Hepatocyte (in vitro differentiated cells): ENCODE data around the gene DISP2. TPM values are rescaled to one million over a fixed set of nuclear protein-coding genes. Genes with fewer than 3 reads are reported as not detected.

Experiments
- DNase-seq: peaks from one replicate; pipeline ENCODE4 v3.0.0-alpha.2; 2016; ENCODE audit warnings: low spot score
- H2AFZ ChIP-seq: fragments of 200-600 bp; sonication (generic); 2 replicates; pipeline ENCODE4 v1.6.0; 2016; ENCODE audit warnings: antibody characterized with exemption, mild to moderate bottlenecking
- H3K27ac ChIP-seq: fragments of 200-600 bp; sonication (generic); 2 replicates; pipeline ENCODE4 v1.5.1; 2016; ENCODE audit warnings: mild to moderate bottlenecking
- H3K27me3 ChIP-seq: fragments of 200-600 bp; sonication (generic); 2 replicates; pipeline ENCODE4 v1.6.1; 2016
- H3K36me3 ChIP-seq: fragments of 200-600 bp; sonication (generic); replicated peaks from 2 replicates; pipeline ENCODE4 v1.5.1; 2016; ENCODE audit warnings: low read depth; ENCODE audit not compliant: insufficient read depth
- H3K4me1 ChIP-seq: fragments of 200-600 bp; sonication (generic); 2 replicates; pipeline ENCODE4 v1.5.1; 2016; ENCODE audit warnings: mild to moderate bottlenecking, moderate library complexity; ENCODE audit not compliant: insufficient read depth
- H3K4me2 ChIP-seq: fragments of 200-600 bp; sonication (generic); 2 replicates; pipeline ENCODE4 v1.6.0; 2016
- H3K4me3 ChIP-seq: fragments of 200-600 bp; sonication (generic); 2 replicates; pipeline ENCODE4 v1.5.1; 2016; ENCODE audit warnings: mild to moderate bottlenecking
- H3K79me2 ChIP-seq: fragments of 200-600 bp; sonication (generic); 2 replicates; pipeline ENCODE4 v1.6.0; 2017; ENCODE audit warnings: mild to moderate bottlenecking
- H3K9me2 ChIP-seq: fragments of 200-600 bp; sonication (generic); replicated peaks from 2 replicates; pipeline ENCODE4 v1.6.0; 2017; ENCODE audit warnings: mild to moderate bottlenecking; ENCODE audit not compliant: insufficient read depth
- H3K9me3 ChIP-seq: fragments of 200-600 bp; sonication (generic); 2 replicates; pipeline ENCODE4 v1.5.1; 2016; ENCODE audit warnings: low read depth, mild to moderate bottlenecking
- H4K20me1 ChIP-seq: fragments of 200-600 bp; sonication (generic); 2 replicates; pipeline ENCODE4 v1.6.0; 2016; ENCODE audit warnings: mild to moderate bottlenecking; ENCODE audit not compliant: insufficient read depth, poor library complexity, severe bottlenecking
- EZH2 ChIP-seq: fragments of 200-600 bp; sonication (generic); IDR thresholded peaks from 2 replicates; pipeline ENCODE4 v1.6.1; 2016; ENCODE audit warnings: antibody characterized with exemption, mild to moderate bottlenecking, borderline replicate concordance
- EZH2phosphoT487 ChIP-seq: fragments of 200-600 bp; sonication (generic); IDR thresholded peaks from one replicate; pipeline ENCODE4 v1.6.1; 2018; ENCODE audit warnings: antibody characterized with exemption, mild to moderate bottlenecking, low read depth, moderate library complexity; ENCODE audit not compliant: unreplicated experiment, severe bottlenecking
- WGBS: methylation state at CpG from one replicate; pipeline ENCODE4 v1.1.6; 2016; ENCODE audit warnings: low lambda C conversion rate; ENCODE audit errors: missing lambda C conversion rate; 5-methylcytosine and 5-hydroxymethylcytosine counted together
- polyA plus RNA-seq: library from polyadenylated mRNA; unstranded; fragments of >200 nt; fragmentation: Nextera tagmentation; extraction: Ambion mirVana; gene quantifications from 2 replicates; pipeline ENCODE4 v1.2.1, GENCODE V29; 2016
- total RNA-seq: library from RNA; depleted of rRNA; stranded (reverse); fragments of >200 nt; gene quantifications from 2 replicates; pipeline ENCODE4 v1.2.3, GENCODE V29; 2014
- TF ChIP-seq, protein P1 (sequence below): fragments of 200-600 bp; sonication (generic); IDR thresholded peaks from 2 replicates; pipeline ENCODE4 v1.5.1; 2016; ENCODE audit warnings: antibody characterized with exemption, mild to moderate bottlenecking; ENCODE audit not compliant: poor library complexity

The DISP2 gene
- total and polyA plus RNA-seq, 2 experiments from 2014 or later = 0.93 to 1.0 TPM

DNA sequence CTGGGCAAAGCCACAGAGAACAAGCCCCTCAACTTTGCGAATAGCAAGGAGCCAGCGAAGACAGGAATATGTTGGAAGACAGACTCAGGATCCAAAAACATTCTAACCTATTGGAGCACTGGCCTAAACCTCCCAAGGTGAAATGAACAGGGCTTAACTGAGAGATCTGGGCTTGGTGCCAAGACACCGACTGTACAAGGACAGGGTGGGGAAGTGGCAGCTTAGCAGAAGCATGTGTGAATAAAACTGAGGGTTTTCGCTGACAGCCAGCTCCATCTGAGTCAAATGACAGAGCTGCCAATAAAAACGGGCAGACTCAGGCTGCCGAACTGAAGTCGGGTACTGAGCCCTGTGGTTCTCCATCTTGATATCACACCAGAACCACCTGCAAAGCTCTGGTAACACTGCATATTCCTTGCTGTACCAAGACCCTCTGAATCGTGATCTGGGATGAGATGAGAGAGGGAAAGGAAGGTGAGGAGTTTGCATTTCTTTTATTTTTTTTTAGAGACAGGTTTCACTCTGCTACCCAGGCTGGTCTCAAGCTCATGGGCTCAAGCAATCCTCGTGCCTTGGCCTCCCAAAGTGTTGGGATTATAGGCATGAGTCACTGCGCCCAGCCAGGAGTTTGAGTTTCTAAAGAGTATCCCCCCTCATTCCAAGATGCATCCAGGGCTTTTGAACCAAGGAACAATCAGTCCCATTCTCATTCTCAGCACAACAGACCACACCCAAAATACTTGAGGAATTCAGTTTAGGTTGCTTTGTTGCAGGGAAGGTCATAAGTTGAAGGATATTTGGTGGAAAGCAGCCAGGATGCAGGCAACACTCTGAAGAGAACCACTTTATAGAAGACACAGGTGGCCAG, 44.3 kb upstream of the DISP2 start:
- H3K4me2 ChIP-seq = no peak overlapping the region
- H2AFZ ChIP-seq = no peak overlapping the region
- H3K36me3 ChIP-seq = no peaks in the 10 kb centered on the region
- H3K9me3 ChIP-seq = no peaks in the 10 kb centered on the region
- no peaks in the 10 kb centered on the region for H4K20me1 ChIP-seq
- no peaks in the 10 kb centered on the region for H3K9me2 ChIP-seq
- H3K4me3 ChIP-seq = no peak overlapping the region
- WGBS = 60% methylated on average over 10 of the region's 10 CpGs
- H3K79me2 ChIP-seq = no peaks in the 10 kb centered on the region
- TF ChIP-seq, protein P1, sequence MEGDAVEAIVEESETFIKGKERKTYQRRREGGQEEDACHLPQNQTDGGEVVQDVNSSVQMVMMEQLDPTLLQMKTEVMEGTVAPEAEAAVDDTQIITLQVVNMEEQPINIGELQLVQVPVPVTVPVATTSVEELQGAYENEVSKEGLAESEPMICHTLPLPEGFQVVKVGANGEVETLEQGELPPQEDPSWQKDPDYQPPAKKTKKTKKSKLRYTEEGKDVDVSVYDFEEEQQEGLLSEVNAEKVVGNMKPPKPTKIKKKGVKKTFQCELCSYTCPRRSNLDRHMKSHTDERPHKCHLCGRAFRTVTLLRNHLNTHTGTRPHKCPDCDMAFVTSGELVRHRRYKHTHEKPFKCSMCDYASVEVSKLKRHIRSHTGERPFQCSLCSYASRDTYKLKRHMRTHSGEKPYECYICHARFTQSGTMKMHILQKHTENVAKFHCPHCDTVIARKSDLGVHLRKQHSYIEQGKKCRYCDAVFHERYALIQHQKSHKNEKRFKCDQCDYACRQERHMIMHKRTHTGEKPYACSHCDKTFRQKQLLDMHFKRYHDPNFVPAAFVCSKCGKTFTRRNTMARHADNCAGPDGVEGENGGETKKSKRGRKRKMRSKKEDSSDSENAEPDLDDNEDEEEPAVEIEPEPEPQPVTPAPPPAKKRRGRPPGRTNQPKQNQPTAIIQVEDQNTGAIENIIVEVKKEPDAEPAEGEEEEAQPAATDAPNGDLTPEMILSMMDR = no peak
- TF ChIP-seq EZH2 = no peak
- TF ChIP-seq EZH2phosphoT487 = no peak
- peaks cover 10% of the 10 kb centered on the region for H3K27me3 ChIP-seq
- no peaks in the 10 kb centered on the region for H3K4me1 ChIP-seq
- DNase-seq = peak; percentile 57
- H3K27ac ChIP-seq = no peak overlapping the region

DNA sequence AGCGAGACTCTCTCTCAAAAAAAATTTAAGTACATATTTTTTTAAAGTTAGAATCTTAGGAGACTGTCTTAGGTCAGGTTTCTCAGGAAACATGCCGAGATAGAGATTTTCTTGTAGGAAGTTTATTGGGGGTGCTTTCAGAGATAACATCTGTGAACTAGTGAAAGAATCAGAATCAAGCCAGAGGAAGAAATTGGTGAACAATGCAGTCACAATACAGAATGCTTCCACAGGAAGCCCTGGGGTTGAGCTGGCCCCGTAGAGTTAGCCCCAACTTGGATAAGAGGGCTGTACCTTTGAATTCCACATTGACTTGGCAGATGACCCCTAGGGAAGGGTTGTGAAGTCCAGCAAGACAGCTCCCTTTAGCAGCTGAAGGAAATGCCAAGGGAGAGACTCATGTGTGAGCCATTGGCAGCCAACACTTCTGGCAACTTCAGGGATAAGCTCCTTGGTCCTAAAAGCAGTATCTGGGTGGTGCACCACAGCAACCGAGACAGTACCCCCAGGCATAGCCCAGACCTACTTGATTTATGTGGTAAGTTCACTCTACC, 43.2 kb upstream of the DISP2 start:
- DNase-seq = no peak
- Histone ChIP-seq H3K27me3 (peaks cover 10% of the 10 kb centered on the region), H3K4me1 (no peaks in the 10 kb centered on the region), H3K4me2 (no peak overlapping the region), H3K27ac (no peak overlapping the region), H3K4me3 (no peak overlapping the region), H3K79me2 (no peaks in the 10 kb centered on the region), H3K9me3 (no peaks in the 10 kb centered on the region), H3K9me2 (no peaks in the 10 kb centered on the region), H3K36me3 (no peaks in the 10 kb centered on the region), H4K20me1 (no peaks in the 10 kb centered on the region), H2AFZ (no peak overlapping the region)
- TF ChIP-seq, protein P1 = no peak
- TF ChIP-seq EZH2phosphoT487 (no peak), EZH2 (no peak)
- 74% methylated on average over 4 of the region's 4 CpGs for WGBS

- H3K4me1 ChIP-seq = no peaks in the 10 kb centered on the region
- H3K4me3 ChIP-seq = no peak overlapping the region
- no peaks in the 10 kb centered on the region for H4K20me1 ChIP-seq
- no peaks in the 10 kb centered on the region for H3K36me3 ChIP-seq
- H3K79me2 ChIP-seq = no peaks in the 10 kb centered on the region
- 67% methylated on average over 3 of the region's 3 CpGs for WGBS
- no peaks in the 10 kb centered on the region for H3K9me3 ChIP-seq
- peaks cover 5% of the 10 kb centered on the region for H3K27me3 ChIP-seq
- no peak for DNase-seq
- H2AFZ ChIP-seq = no peak overlapping the region
- no peaks in the 10 kb centered on the region for H3K9me2 ChIP-seq
- no peak overlapping the region for H3K27ac ChIP-seq
- H3K4me2 ChIP-seq = no peak overlapping the region
- TF ChIP-seq, protein P1 = no peak
- TF ChIP-seq EZH2phosphoT487 = no peak
- TF ChIP-seq EZH2 = no peak
These were observed 41.1 kb upstream of the DISP2 start for GRCh38 chr15:40316931-40317330.
